HFF-Myc (cell line): ENCODE measurements around the gene ELMOD1.
A peak's percentile ranks its signal among the peaks of the same experiment; 100 is the strongest.

Experiments used
- DNase-seq: peaks from one replicate; pipeline ENCODE4 v3.0.0-alpha.2; 2011; ENCODE audit warnings: low read depth; ENCODE audit errors: extremely low read depth
- H3K4me3 ChIP-seq: replicated peaks from 2 replicates; pipeline ENCODE4 v1.5.1; 2011; ENCODE audit warnings: low read depth, mild to moderate bottlenecking, control low read depth, low read length
- TF ChIP-seq, protein P1 (sequence below): IDR thresholded peaks from 2 replicates; pipeline ENCODE4 v1.5.1; 2012; ENCODE audit warnings: mild to moderate bottlenecking, low read depth, low read length, control low read depth; ENCODE audit errors: missing control alignments

The ELMOD1 gene

DNA sequence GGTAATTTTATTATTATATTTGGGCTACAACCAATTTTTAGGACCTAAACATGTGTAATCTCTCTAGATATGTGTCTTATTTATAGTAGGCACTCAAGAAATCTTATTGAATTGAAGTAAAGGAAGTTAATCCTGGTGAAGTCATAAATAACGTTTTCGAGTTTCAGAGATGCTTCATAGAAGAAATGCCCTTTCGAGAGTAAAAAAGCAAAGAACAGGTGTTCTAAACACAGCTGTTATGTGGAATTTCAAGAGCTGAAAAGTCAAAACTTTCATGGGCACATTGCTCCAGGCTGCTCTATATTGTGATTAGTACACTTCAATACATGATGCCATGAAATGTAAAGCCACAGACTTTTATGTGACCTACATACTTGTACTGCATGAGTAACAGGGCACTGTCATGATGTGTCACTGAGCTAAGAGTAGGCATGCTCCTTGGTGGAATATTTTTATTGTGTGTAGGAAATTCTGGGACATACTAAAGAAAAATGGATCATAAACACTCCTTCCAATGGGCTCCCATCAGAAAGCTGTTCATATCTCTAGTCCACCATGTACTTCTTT is 7.2 kb upstream of the ELMOD1 start:
- TF ChIP-seq, protein P1, sequence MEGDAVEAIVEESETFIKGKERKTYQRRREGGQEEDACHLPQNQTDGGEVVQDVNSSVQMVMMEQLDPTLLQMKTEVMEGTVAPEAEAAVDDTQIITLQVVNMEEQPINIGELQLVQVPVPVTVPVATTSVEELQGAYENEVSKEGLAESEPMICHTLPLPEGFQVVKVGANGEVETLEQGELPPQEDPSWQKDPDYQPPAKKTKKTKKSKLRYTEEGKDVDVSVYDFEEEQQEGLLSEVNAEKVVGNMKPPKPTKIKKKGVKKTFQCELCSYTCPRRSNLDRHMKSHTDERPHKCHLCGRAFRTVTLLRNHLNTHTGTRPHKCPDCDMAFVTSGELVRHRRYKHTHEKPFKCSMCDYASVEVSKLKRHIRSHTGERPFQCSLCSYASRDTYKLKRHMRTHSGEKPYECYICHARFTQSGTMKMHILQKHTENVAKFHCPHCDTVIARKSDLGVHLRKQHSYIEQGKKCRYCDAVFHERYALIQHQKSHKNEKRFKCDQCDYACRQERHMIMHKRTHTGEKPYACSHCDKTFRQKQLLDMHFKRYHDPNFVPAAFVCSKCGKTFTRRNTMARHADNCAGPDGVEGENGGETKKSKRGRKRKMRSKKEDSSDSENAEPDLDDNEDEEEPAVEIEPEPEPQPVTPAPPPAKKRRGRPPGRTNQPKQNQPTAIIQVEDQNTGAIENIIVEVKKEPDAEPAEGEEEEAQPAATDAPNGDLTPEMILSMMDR: no peak
- no peak for DNase-seq
- no peak overlapping the region for H3K4me3 ChIP-seq

DNA sequence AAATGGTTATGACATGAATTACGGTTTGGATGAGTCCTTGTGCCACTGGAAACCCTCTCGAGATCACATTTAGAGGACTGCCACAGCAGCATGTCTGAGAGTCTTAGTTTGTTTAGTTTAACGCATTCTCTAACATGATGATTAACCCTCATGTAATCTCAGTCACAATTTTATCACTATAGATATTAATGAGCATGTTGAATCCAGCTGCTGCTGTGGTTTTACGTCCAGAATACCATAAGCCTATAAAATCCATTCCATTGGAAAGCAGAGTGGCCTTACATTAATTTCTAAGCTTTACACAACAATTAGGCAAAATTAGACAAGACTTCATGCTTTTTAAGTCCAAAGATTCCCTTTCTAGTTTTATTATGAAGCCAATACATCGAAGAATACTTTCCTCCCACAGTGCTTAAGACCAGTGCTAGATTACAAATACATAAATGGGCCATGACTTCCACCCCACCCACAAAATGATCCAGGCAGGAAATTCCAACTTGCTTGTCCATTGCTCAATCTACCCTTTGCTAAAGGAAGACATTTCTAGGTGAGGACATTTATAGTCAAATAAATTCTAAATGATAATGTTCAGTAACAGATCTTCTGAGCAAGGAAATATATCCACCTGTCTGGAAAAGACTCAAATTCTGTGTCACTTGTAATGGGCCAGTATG is 3.5 kb upstream of the ELMOD1 start:
- DNase-seq: no peak
- TF ChIP-seq, protein P1: no peak

DNA sequence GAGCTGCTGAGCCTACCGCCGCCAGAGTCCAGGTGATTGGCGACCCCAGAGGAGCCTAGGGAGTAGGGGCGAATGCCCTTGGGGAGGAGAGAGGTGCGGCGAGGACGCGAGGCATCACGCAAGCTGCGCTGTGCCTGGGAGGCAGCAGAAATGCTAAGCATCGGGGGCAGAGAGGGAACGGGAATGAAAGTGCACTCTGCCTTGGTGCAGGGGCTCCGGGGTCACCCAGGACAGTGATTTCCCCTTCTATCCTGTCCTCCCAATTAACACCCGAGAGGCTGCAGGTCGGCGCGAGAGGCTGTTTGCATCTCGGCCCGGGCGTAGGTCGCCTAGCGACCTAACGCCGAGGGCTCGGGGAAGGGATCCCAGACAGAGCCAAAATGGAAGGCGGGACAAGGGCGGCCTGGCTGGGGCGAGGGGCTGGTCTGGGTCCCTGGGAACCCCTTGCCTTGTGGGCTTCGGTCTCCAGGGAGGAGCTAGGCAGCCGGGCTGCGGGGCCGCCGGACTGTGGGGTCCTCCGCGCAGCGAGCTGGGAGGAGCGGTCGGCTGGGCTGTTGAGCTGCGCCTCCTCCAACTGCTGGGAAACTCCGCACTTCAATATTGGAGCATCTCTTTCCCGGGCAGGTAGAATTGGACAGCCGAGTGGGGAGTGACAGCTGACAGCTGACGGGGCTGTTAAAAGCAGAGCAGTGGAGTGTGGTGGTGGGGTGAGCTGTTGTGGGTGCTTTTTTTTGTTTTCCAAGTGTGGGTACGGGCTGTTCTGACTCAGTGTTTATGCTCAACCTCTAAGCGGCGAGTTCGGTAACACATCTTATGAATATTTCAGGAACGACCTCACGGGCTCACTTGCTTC is 657 bp downstream of the ELMOD1 start:
- DNase-seq: no peak
- H3K4me3 ChIP-seq: peak overlapping the region; percentile 49

More for the DNA sequence above, 3.5 kb upstream of the ELMOD1 start:
- no peak overlapping the region for H3K4me3 ChIP-seq

DNA sequence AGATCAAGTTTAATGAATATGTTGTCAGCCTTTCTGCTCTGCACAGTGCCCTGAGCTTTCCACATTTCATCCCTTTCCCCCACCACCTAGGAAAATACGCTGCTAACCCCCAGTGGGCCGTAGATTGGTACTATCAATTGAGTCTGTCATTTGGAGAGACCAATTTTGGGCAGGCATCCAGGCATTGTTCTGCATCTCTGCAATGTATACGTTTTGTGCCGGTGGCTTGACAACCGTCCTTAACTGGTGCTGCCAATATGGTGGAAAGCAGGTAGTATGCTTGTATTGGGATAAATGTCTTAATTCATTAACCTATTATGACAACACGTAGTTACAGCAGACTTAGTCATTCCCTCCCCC is 1.3 kb downstream of the ELMOD1 start:
- H3K4me3 ChIP-seq: no peak overlapping the region
- no peak for DNase-seq
- TF ChIP-seq, protein P1: no peak

More for the DNA sequence above, 657 bp downstream of the ELMOD1 start:
- TF ChIP-seq, protein P1: no peak

DNA sequence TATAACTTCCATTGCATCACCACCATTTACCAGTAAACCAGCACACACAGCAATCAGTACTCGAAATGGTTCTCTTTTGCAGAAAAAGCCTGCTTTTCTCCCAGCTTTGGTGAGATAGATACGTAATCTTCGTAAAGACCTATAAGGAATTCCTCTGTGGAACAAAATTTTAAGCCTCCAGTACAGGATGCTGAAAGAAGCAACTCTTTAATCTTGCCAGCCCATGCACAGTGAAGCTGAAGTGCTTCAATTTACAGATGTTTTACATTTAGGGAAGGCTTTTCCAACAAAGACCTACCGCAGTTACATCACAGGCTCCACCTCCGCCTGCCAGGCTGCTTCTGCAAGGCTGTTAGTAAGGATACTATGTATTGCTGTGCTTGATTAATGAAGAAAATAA is 1.9 kb downstream of the ELMOD1 start:
- no peak overlapping the region for H3K4me3 ChIP-seq
- TF ChIP-seq, protein P1: no peak
- DNase-seq: no peak

DNA sequence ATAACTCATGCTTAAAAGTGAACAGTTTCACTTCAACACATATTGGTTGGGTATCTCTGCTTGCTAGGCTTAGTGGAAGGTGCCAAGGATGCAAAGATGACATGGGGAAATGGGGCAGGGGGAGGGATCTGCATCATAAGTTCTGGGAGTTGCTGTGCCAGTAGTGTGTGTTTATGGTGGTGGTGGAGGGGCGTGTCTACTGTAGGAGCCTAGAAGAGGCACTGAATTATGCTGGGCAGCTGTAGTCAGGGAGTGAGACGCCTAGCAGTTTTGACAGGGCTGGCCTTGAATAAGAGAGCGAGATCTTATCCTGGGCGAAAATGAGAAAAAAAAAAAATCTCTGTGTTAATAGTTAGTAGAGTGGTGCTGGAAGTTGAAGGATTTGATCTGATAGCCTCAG is 3.0 kb downstream of the ELMOD1 start:
- no peak overlapping the region for H3K4me3 ChIP-seq
- TF ChIP-seq, protein P1: no peak
- DNase-seq: no peak
